GM12878 (cell line): ENCODE results near the gene FLOT1. TPM values are rescaled to one million over a fixed set of nuclear protein-coding genes. Genes with fewer than 3 reads are reported as not detected.

Experiments
- ATAC-seq: fragments of 200-7000 bp; cut with Tn5 transposase; 3 replicates; pipeline ENCODE4 v1.9.1; 2020; ENCODE audit warnings: mild to moderate bottlenecking, moderate library complexity
- BruUV-seq: library from RNA; stranded (reverse); fragments of 400-500 nt; replicated peaks from 2 replicates; lab custom pipeline; 2021; lab: Mats Ljungman, UMichigan
- CTCF ChIA-PET: fragments of 300-600 bp; sonication (Branson Sonifier 250); formaldehyde crosslinking; extraction: SDS; loops from one replicate; lab custom pipeline; 2021; ENCODE audit warnings: inconsistent platforms; lab: Yijun Ruan, JAX
- POLR2A ChIA-PET: fragments of 350-600 bp; formaldehyde crosslinking; extraction: SDS; loops from one replicate; lab custom pipeline; 2021; ENCODE audit warnings: inconsistent platforms; lab: Charles Lee
- RAD21 ChIA-PET: fragments of 300-600 bp; sonication (Branson Sonifier 250); formaldehyde crosslinking; loops from one replicate; lab custom pipeline; 2023; ENCODE audit warnings: antibody characterized with exemption; ENCODE audit not compliant: unreplicated experiment; lab: Charles Lee
- SMC1A ChIA-PET: fragments of 300-600 bp; sonication (Branson Sonifier 250); formaldehyde crosslinking; loops from one replicate; lab custom pipeline; 2023; ENCODE audit not compliant: unreplicated experiment, uncharacterized antibody; lab: Charles Lee
- DNase-seq: peaks from one replicate; pipeline ENCODE4 v3.0.0-alpha.2; 2011; ENCODE audit warnings: low read depth, low spot score
- FAIRE-seq: peaks from 3 replicates; lab custom pipeline; 2011; peaks lifted over from hg19 to GRCh38; lab: Jason Lieb, UNC
- H2AFZ ChIP-seq: 2 replicates; pipeline ENCODE4 v1.6.0; 2011; ENCODE audit warnings: low read depth, low read length, control low read depth; ENCODE audit not compliant: control insufficient read depth
- H3K27ac ChIP-seq: 2 replicates; pipeline ENCODE4 v1.5.1; 2011; ENCODE audit warnings: control low read depth; ENCODE audit not compliant: control insufficient read depth, insufficient read depth
- H3K27me3 ChIP-seq, 2 experiments: replicated peaks in 1 of 2; 2 replicates each; pipeline versions ENCODE4 v1.6.0 to v1.6.1; 2011; ENCODE audit warnings: low read length in 1 of 2; ENCODE audit not compliant: control insufficient read depth in 2 of 2, insufficient read depth in 2 of 2
- H3K36me3 ChIP-seq, 2 experiments: 2 replicates each; pipeline ENCODE4 v1.5.1; 2011; ENCODE audit warnings: low read length in 1 of 2; ENCODE audit not compliant: control insufficient read depth in 2 of 2, insufficient read depth in 2 of 2
- H3K4me1 ChIP-seq: 2 replicates; pipeline ENCODE4 v1.6.1; 2011; ENCODE audit warnings: mild to moderate bottlenecking, low read length, moderate library complexity, mixed read lengths; ENCODE audit not compliant: control insufficient read depth, insufficient read depth
- H3K4me2 ChIP-seq: 2 replicates; pipeline ENCODE4 v1.6.0; 2011; ENCODE audit warnings: control low read depth; ENCODE audit not compliant: control insufficient read depth, insufficient read depth
- H3K4me3 ChIP-seq: fragments of 200-600 bp; sonication (generic); 2 replicates; pipeline ENCODE4 v1.5.1; 2016
- H3K79me2 ChIP-seq: 2 replicates; pipeline ENCODE4 v1.6.0; 2011; ENCODE audit warnings: low read length; ENCODE audit not compliant: control insufficient read depth, insufficient read depth
- H3K9ac ChIP-seq: 2 replicates; pipeline ENCODE4 v1.8.0; 2011; ENCODE audit warnings: low read length, control low read depth, mixed read lengths; ENCODE audit not compliant: control insufficient read depth, insufficient read depth
- H3K9me3 ChIP-seq: replicated peaks from 3 replicates; pipeline ENCODE4 v1.5.1; 2011; ENCODE audit warnings: mild to moderate bottlenecking, low read length; ENCODE audit not compliant: control insufficient read depth, insufficient read depth
- H4K20me1 ChIP-seq: 2 replicates; pipeline ENCODE4 v1.6.0; 2011; ENCODE audit not compliant: control insufficient read depth, insufficient read depth
- ATF3 ChIP-seq: IDR thresholded peaks from 2 replicates; pipeline ENCODE4 v1.6.1; 2011; ENCODE audit warnings: low read depth, mild to moderate bottlenecking, low read length, moderate library complexity, borderline replicate concordance; ENCODE audit errors: extremely low read depth
- BACH1 ChIP-seq: fragments of 450-650 bp; IDR thresholded peaks from 2 replicates; pipeline ENCODE4 v1.6.1; 2017; ENCODE audit warnings: mild to moderate bottlenecking, borderline replicate concordance
- BCLAF1 ChIP-seq: fragments of 450-650 bp; IDR thresholded peaks from 2 replicates; pipeline ENCODE4 v1.6.1; 2017; ENCODE audit warnings: antibody characterized with exemption, mild to moderate bottlenecking, moderate library complexity
- CBX3 ChIP-seq: fragments of 200-600 bp; sonication (generic); IDR thresholded peaks from 2 replicates; pipeline ENCODE4 v1.6.1; 2016; ENCODE audit warnings: low read depth, borderline replicate concordance
- HDGF ChIP-seq: fragments of 450-650 bp; IDR thresholded peaks from 2 replicates; pipeline ENCODE4 v1.6.1; 2016; ENCODE audit warnings: antibody characterized with exemption
- IKZF2 ChIP-seq, 2 experiments: fragments of 450-650 bp; IDR thresholded peaks; 2 replicates each; pipeline ENCODE4 v1.6.1; 2017; ENCODE audit warnings: mild to moderate bottlenecking in 2 of 2, moderate library complexity in 2 of 2
- JUNB ChIP-seq: IDR thresholded peaks from 2 replicates; pipeline ENCODE4 v1.6.1; 2016; ENCODE audit warnings: antibody characterized with exemption, mild to moderate bottlenecking
- MXI1 ChIP-seq: fragments of 150-350 bp; IDR thresholded peaks from 2 replicates; pipeline ENCODE4 v1.6.1; 2011; ENCODE audit warnings: low read depth, mild to moderate bottlenecking, inconsistent platforms, low read length, improper control_type of control experiment
- MYB ChIP-seq: fragments of 150-350 bp; IDR thresholded peaks from 2 replicates; pipeline ENCODE4 v1.6.1; 2014; ENCODE audit warnings: mild to moderate bottlenecking, low read depth, low read length, borderline replicate concordance
- NFYA ChIP-seq: IDR thresholded peaks from 2 replicates; pipeline ENCODE4 v1.6.1; 2011; ENCODE audit warnings: low read depth, mild to moderate bottlenecking, low read length, improper control_type of control experiment, borderline replicate concordance
- RELB ChIP-seq: fragments of 450-650 bp; IDR thresholded peaks from 2 replicates; pipeline ENCODE4 v1.6.1; 2017; ENCODE audit warnings: low read depth, mild to moderate bottlenecking, moderate library complexity
- SMAD1 ChIP-seq: fragments of 450-650 bp; IDR thresholded peaks from 2 replicates; pipeline ENCODE4 v1.6.1; 2018; ENCODE audit warnings: mild to moderate bottlenecking, low read depth; ENCODE audit not compliant: partially characterized antibody
- SMARCA5 ChIP-seq: fragments of 450-650 bp; IDR thresholded peaks from 2 replicates; pipeline ENCODE4 v1.6.1; 2017; ENCODE audit warnings: mild to moderate bottlenecking
- SREBF1 ChIP-seq: IDR thresholded peaks from 2 replicates; pipeline ENCODE4 v1.6.1; 2012; ENCODE audit warnings: mild to moderate bottlenecking, low read length
- TAF1 ChIP-seq: IDR thresholded peaks from 2 replicates; pipeline ENCODE4 v1.6.1; 2011; ENCODE audit warnings: mild to moderate bottlenecking, low read depth, low read length, borderline replicate concordance
- TBL1XR1 ChIP-seq: IDR thresholded peaks from 2 replicates; pipeline ENCODE4 v1.6.1; 2012; ENCODE audit warnings: low read depth, low read length, improper control_type of control experiment
- WGBS: methylation state at CpG from one replicate; pipeline ENCODE4 v1.1.6; 2016; ENCODE audit warnings: low lambda C conversion rate; ENCODE audit not compliant: insufficient replicate concordance, insufficient coverage; ENCODE audit errors: missing lambda C conversion rate; 5-methylcytosine and 5-hydroxymethylcytosine counted together
- in situ Hi-C: fragments of 300-500 bp; cut with MboI; formaldehyde crosslinking; loops from 9 replicates; pipeline ENCODE4 v1.14.3; 2018; ENCODE audit warnings: mixed read lengths
- intact Hi-C: fragments of 100-400 bp; cut with micrococcal nuclease; formaldehyde crosslinking; loops from one replicate; pipeline ENCODE4 v1.14.2; 2022; ENCODE audit not compliant: unreplicated experiment
- polyA plus RNA-seq, 11 experiments: library from polyadenylated mRNA; depleted of rRNA in 4 of 11; unstranded in 6 of 11; stranded (reverse) in 5 of 11; fragments of >200 nt; fragmentation: Nextera tagmentation in 4 of 11; fragmentation: Illumina TruSeq in 1 of 11; extraction: Ambion mirVana in 4 of 11; extraction: Trizol in 1 of 11; gene quantifications; 1 replicate in 1 of 11; 2 replicates in 10 of 11; pipeline versions ENCODE4 v1.2.1 to v1.2.3, GENCODE V29; 2011 to 2016; ENCODE audit warnings: inconsistent platforms in 2 of 11, missing spikeins in 2 of 11, low read depth in 1 of 11
- total RNA-seq, 4 experiments: library from RNA; depleted of rRNA in 3 of 4; stranded (reverse); fragments of >200 nt in 3 of 4; fragmentation: Illumina TruSeq in 1 of 4; extraction: Trizol in 1 of 4; gene quantifications; 2 replicates each; pipeline versions ENCODE4 v1.2.1 to v1.2.3, GENCODE V29; 2013 to 2021
- TF ChIP-seq, protein P1 (sequence below): fragments of 150-350 bp; IDR thresholded peaks from 2 replicates; pipeline ENCODE4 v1.6.1; 2016; ENCODE audit warnings: low read depth, low read length

The FLOT1 gene
- total and polyA plus RNA-seq, 10 of the 15 experiments (the other 5 are each of a cell fraction or from before 2014, with no cell fraction given), result 12.3 to 153 (median 112) TPM

DNA sequence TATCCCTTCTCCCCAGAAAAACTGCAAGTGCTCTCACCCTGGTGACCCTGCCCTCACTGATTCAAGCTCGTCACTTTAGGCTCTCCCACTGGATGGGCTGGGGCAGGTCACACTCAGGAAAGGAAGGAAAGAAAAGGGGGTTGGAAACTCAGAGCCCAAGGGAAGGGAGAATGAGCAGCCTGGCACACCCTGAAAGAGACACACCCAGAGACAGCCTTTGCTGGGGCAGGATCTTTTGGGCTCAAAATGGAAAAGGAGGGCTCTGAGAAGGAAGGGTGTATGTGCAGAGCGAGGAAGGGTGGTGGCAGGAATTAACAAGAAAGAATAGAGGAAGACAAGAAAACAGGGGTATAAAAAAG is 58.5 kb downstream of the FLOT1 start:
- ChIA-PET SMC1A (interaction anchor here (11.3 kb wide), 1 partner anchor 40 kb away, joined by 265 read pairs; the partner anchor contains the start of genes MDC1 and TUBB), RAD21 (interaction anchor here (0.8 to 14.2 kb wide), 5 partner anchors 37 to 154 kb away, joined by 3 to 232 read pairs (median 3); partner anchors contain the start of genes MDC1 and TUBB), CTCF (interaction anchor here (0.9 to 9.5 kb wide), 3 partner anchors 10 to 137 kb away, joined by 4 to 487 read pairs (median 5); partner anchors contain the start of genes MDC1 and TUBB), POLR2A (interaction anchor here (0.6 to 9.5 kb wide), 6 partner anchors 36 to 71 kb away, joined by 3 to 200 read pairs (median 4); partner anchors contain the start of genes MDC1 and TUBB)
- Histone ChIP-seq H3K4me2 (peak overlapping the region; percentile 89), H3K27ac (peak overlapping the region; percentile 94), H3K4me1 (peaks cover 16% of the 10 kb centered on the region), H3K9me3 (no peaks in the 10 kb centered on the region), H3K4me3 (peak overlapping the region; percentile 100), H4K20me1 (peaks cover 5% of the 10 kb centered on the region; the same call in 1 of the 2 replicates), H3K27me3 (no peaks in the 10 kb centered on the region), H2AFZ (no peak overlapping the region), H3K36me3 (peaks cover 0 to 9% of the 10 kb centered on the region in 2 experiments; a peak in 3 of 4 replicates), H3K79me2 (peaks cover 98% of the 10 kb centered on the region), H3K9ac (peak overlapping the region; percentile 75)
- BruUV-seq, result no TSS peak
- in situ Hi-C loops, result loop anchor here (5.0 kb wide), 2 partner anchors 33 to 138 kb away; partner anchors contain the start of gene MDC1
- no peak for ATAC-seq
- no peak for DNase-seq
- intact Hi-C loops, result loop anchor here (5.0 kb wide), 2 partner anchors 143 to 193 kb away; no protein-coding TSS in a partner anchor
- 0% methylated on average over 1 of the region's 2 CpGs for WGBS
- no peak for FAIRE-seq
- TF ChIP-seq IKZF2 (IDR thresholded peaks at IDR 0.05) (no peak), BACH1 (no peak), SMARCA5 (no peak), CBX3 (no peak), TAF1 (no peak), NFYA (no peak), SMAD1 (no peak), SREBF1 (no peak), RELB (no peak), JUNB (no peak), TBL1XR1 (no peak), MXI1 (no peak), MYB (no peak), HDGF (no peak), ATF3 (no peak), BCLAF1 (no peak)
- TF ChIP-seq, protein P1, sequence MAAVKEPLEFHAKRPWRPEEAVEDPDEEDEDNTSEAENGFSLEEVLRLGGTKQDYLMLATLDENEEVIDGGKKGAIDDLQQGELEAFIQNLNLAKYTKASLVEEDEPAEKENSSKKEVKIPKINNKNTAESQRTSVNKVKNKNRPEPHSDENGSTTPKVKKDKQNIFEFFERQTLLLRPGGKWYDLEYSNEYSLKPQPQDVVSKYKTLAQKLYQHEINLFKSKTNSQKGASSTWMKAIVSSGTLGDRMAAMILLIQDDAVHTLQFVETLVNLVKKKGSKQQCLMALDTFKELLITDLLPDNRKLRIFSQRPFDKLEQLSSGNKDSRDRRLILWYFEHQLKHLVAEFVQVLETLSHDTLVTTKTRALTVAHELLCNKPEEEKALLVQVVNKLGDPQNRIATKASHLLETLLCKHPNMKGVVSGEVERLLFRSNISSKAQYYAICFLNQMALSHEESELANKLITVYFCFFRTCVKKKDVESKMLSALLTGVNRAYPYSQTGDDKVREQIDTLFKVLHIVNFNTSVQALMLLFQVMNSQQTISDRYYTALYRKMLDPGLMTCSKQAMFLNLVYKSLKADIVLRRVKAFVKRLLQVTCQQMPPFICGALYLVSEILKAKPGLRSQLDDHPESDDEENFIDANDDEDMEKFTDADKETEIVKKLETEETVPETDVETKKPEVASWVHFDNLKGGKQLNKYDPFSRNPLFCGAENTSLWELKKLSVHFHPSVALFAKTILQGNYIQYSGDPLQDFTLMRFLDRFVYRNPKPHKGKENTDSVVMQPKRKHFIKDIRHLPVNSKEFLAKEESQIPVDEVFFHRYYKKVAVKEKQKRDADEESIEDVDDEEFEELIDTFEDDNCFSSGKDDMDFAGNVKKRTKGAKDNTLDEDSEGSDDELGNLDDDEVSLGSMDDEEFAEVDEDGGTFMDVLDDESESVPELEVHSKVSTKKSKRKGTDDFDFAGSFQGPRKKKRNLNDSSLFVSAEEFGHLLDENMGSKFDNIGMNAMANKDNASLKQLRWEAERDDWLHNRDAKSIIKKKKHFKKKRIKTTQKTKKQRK, result no peak
